DOHH2 (cell line): ENCODE results near the gene FOXK2.

Experiments
- H3F3A ChIP-seq: fragments of 200-600 bp; sonication (generic), shearing (Covaris generic); 2 replicates; pipeline ENCODE4 v1.6.0; 2016; ENCODE audit warnings: antibody characterized with exemption, mild to moderate bottlenecking; ENCODE audit not compliant: control insufficient read depth, insufficient read depth
- H3K27ac ChIP-seq: fragments of 200-600 bp; sonication (generic); 2 replicates; pipeline ENCODE4 v1.5.1; 2014; ENCODE audit warnings: low read depth, mild to moderate bottlenecking, low read length, moderate library complexity
- H3K27me3 ChIP-seq: fragments of 200-600 bp; sonication (generic); 2 replicates; pipeline ENCODE4 v1.6.1; 2014; ENCODE audit warnings: mild to moderate bottlenecking, low read length, mixed read lengths; ENCODE audit not compliant: control insufficient read depth
- H3K36me3 ChIP-seq: fragments of 200-600 bp; sonication (generic); 2 replicates; pipeline ENCODE4 v1.6.1; 2014; ENCODE audit warnings: mild to moderate bottlenecking, low read length, moderate library complexity, mixed read lengths; ENCODE audit not compliant: control insufficient read depth
- H3K4me1 ChIP-seq: fragments of 200-600 bp; sonication (generic); 2 replicates; pipeline ENCODE4 v1.6.1; 2014; ENCODE audit warnings: mild to moderate bottlenecking, low read length, mixed read lengths; ENCODE audit not compliant: control insufficient read depth
- H3K4me2 ChIP-seq: fragments of 200-600 bp; sonication (generic); 2 replicates; pipeline ENCODE4 v1.6.0; 2014; ENCODE audit warnings: mild to moderate bottlenecking, low read length, moderate library complexity
- H3K4me3 ChIP-seq: fragments of 200-600 bp; sonication (generic); 2 replicates; pipeline ENCODE4 v1.5.1; 2014; ENCODE audit warnings: mild to moderate bottlenecking, low read length, mixed read lengths
- H3K79me2 ChIP-seq: fragments of 200-600 bp; sonication (generic); 2 replicates; pipeline ENCODE4 v1.6.1; 2014; ENCODE audit warnings: mild to moderate bottlenecking, low read length, mixed read lengths; ENCODE audit not compliant: control insufficient read depth
- H3K9me2 ChIP-seq: fragments of 200-600 bp; sonication (generic); replicated peaks from 2 replicates; pipeline ENCODE4 v1.6.1; 2014; ENCODE audit warnings: mild to moderate bottlenecking, low read length, mixed read lengths; ENCODE audit not compliant: control insufficient read depth
- H3K9me3 ChIP-seq: fragments of 200-600 bp; sonication (generic); 2 replicates; pipeline ENCODE4 v1.6.1; 2014; ENCODE audit warnings: antibody characterized with exemption, low read length, mixed read lengths; ENCODE audit not compliant: control insufficient read depth, insufficient read depth
- H4K20me1 ChIP-seq: fragments of 200-600 bp; sonication (generic); 2 replicates; pipeline ENCODE4 v1.6.0; 2014; ENCODE audit warnings: low read depth, mild to moderate bottlenecking, antibody characterized with exemption, low read length, moderate library complexity; ENCODE audit not compliant: control insufficient read depth, insufficient read depth
- EZH2phosphoT487 ChIP-seq: fragments of 200-600 bp; sonication (generic); IDR thresholded peaks from 2 replicates; pipeline ENCODE4 v1.6.1; 2017; ENCODE audit warnings: borderline replicate concordance, mild to moderate bottlenecking, antibody characterized with exemption, low read length, moderate library complexity, mixed read lengths
- TF ChIP-seq, protein P1 (sequence below): fragments of 200-600 bp; sonication (generic); IDR thresholded peaks from one replicate; pipeline ENCODE4 v1.5.1; 2014; ENCODE audit warnings: antibody characterized with exemption, mild to moderate bottlenecking, low read depth, low read length; ENCODE audit not compliant: poor library complexity, severe bottlenecking

FOXK2 gene

DNA sequence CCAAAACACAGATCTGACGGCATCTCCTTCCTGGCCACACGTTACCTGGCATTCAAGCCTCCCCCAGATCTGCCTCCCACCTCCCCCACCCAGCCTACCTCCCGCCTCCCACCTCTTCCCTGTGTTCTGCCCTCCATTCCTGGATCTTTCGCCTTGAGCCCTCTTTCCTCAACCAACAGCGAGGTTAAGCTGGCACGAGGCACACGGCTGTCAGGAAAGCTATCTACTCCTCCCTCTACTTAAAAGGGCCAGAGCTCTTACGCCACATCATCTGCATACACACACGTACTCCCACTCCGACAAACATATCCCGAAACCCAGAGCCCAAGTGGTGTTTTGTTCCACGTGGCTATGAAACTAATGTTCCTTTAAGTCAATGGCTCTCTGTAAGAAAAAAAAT lies 110.7 kb downstream of the FOXK2 start:
- Histone ChIP-seq H3K36me3 (peaks cover 68% of the 10 kb centered on the region), H3K27ac (no peak overlapping the region), H3K27me3 (no peaks in the 10 kb centered on the region), H3K4me2 (no peak overlapping the region), H3K79me2 (peaks cover 54% of the 10 kb centered on the region), H3K9me2 (no peaks in the 10 kb centered on the region), H3K4me1 (no peaks in the 10 kb centered on the region), H4K20me1 (no peaks in the 10 kb centered on the region), H3F3A (no peaks in the 10 kb centered on the region), H3K9me3 (no peaks in the 10 kb centered on the region), H3K4me3 (no peak overlapping the region)
- no peak for TF ChIP-seq EZH2phosphoT487
- TF ChIP-seq, protein P1, sequence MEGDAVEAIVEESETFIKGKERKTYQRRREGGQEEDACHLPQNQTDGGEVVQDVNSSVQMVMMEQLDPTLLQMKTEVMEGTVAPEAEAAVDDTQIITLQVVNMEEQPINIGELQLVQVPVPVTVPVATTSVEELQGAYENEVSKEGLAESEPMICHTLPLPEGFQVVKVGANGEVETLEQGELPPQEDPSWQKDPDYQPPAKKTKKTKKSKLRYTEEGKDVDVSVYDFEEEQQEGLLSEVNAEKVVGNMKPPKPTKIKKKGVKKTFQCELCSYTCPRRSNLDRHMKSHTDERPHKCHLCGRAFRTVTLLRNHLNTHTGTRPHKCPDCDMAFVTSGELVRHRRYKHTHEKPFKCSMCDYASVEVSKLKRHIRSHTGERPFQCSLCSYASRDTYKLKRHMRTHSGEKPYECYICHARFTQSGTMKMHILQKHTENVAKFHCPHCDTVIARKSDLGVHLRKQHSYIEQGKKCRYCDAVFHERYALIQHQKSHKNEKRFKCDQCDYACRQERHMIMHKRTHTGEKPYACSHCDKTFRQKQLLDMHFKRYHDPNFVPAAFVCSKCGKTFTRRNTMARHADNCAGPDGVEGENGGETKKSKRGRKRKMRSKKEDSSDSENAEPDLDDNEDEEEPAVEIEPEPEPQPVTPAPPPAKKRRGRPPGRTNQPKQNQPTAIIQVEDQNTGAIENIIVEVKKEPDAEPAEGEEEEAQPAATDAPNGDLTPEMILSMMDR: no peak

DNA sequence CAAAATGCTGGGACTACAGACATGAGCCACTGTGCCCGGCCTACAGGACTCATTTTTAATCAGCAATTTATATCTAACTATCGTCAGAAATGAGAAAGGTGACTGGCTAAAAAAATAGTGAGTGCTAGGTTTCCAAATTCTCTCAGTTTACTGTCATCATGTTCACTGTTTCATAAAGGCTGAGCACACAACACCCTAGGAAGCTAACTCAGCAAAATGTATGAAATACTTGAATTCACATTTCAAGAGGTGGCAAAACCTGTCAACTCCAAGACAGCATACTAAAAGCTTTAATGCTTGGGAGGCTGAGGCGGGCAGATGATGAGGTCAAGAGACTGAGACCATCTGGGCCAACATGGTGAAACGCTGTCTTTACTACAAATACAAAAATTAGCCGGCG lies 112.0 kb downstream of the FOXK2 start:
- Histone ChIP-seq H3K4me2 (no peak overlapping the region), H4K20me1 (no peaks in the 10 kb centered on the region), H3K27ac (no peak overlapping the region), H3K79me2 (peaks cover 67% of the 10 kb centered on the region), H3F3A (no peaks in the 10 kb centered on the region), H3K4me3 (no peak overlapping the region), H3K36me3 (peaks cover 68% of the 10 kb centered on the region), H3K27me3 (no peaks in the 10 kb centered on the region), H3K9me3 (no peaks in the 10 kb centered on the region), H3K9me2 (no peaks in the 10 kb centered on the region), H3K4me1 (no peaks in the 10 kb centered on the region)
- TF ChIP-seq EZH2phosphoT487: no peak
- TF ChIP-seq, protein P1: no peak

DNA sequence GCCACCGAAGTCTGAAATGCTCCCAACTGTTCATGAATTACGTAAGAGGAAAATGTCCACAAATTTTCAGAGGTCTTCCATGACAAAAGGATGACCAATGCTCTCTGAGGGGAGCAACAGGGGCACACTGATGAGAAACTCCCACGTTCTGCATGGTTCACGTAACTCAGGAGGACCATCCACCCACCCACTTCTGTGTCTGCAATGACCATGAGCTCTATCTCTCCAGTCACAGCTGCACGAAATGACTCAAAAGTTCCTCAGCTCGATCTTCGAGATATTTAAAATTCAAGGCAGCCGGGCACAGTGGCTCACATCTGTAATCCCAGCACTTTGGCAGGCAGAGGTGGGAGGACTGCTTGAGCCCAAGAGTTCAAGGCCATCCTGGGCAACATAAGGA lies 112.9 kb downstream of the FOXK2 start:
- H3K4me1 ChIP-seq: no peaks in the 10 kb centered on the region
- H3F3A ChIP-seq: no peaks in the 10 kb centered on the region
- H3K4me2 ChIP-seq: no peak overlapping the region
- no peak overlapping the region for H3K27ac ChIP-seq
- no peaks in the 10 kb centered on the region for H3K27me3 ChIP-seq
- H3K9me2 ChIP-seq: no peaks in the 10 kb centered on the region
- TF ChIP-seq EZH2phosphoT487: no peak
- TF ChIP-seq, protein P1: no peak
- no peak overlapping the region for H3K4me3 ChIP-seq
- peaks cover 68% of the 10 kb centered on the region for H3K36me3 ChIP-seq
- H3K79me2 ChIP-seq: peaks cover 76% of the 10 kb centered on the region
- 0 out of 2 replicates have a peak, but pooled peaks cover 5% of the 10 kb centered on the region for H4K20me1 ChIP-seq
- no peaks in the 10 kb centered on the region for H3K9me3 ChIP-seq
